ENCODE data around the gene FAM222B. TPM values are rescaled to one million over a fixed set of nuclear protein-coding genes. Genes with fewer than 3 reads are reported as not detected.

FAM222B gene
- total and polyA plus RNA-seq, 2 experiments from 2014 or later, result 63.7 to 78.5 TPM

DNA sequence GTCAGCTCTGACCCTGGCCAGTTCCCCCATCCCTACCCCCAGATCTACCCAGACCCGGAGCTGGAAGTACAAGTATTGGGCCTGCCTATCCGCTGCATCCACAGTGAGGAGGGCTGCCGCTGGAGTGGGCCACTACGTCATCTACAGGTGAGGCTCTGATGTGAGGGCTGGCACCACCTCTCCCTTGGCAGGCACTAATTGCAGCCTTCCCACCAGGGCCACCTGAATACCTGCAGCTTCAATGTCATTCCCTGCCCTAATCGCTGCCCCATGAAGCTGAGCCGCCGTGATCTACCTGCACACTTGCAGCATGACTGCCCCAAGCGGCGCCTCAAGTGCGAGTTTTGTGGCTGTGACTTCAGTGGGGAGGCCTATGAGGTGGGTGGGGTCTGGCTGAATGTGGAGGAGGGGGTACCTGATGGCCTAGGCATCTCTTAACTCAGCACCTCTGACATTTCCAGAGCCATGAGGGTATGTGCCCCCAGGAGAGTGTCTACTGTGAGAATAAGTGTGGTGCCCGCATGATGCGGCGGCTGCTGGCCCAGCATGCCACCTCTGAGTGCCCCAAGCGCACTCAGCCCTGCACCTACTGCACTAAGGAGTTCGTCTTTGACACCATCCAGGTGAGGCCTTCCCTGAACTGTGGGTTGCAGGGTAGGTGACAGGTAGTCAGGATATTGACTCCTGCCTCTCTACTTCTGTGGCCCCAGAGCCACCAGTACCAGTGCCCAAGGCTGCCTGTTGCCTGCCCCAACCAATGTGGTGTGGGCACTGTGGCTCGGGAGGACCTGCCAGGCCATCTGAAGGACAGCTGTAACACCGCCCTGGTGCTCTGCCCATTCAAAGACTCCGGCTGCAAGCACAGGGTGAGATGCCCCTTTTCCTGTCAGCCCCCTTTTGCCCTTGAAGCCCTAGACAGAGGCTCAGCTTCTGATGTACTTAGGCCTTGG lies 94.5 kb downstream of the FAM222B start:
- Mint-ChIP-seq H3K4me3 (peak overlapping the region; percentile 29; the same call in 2 of the 3 replicates), H3K27ac (peak overlapping the region; percentile 98), H3K9me3 (no peaks in the 10 kb centered on the region), H3K36me3 (ENCODE audit: low read depth) (peaks cover 82% of the 10 kb centered on the region), H3K27me3 (ENCODE audit: insufficient read depth, low read depth, poor library complexity) (peaks cover 51% of the 10 kb centered on the region), H3K4me1 (peaks cover 42% of the 10 kb centered on the region)
- Histone ChIP-seq H2AFZ (no peak overlapping the region), H3K9me2 (ENCODE audit: insufficient read depth) (no peaks in the 10 kb centered on the region), H3K79me2 (replicated peaks; ENCODE audit: insufficient read depth) (peaks cover 32% of the 10 kb centered on the region), H3K4me3 (no peak overlapping the region), H3F3A (replicated peaks; ENCODE audit: low read depth) (peaks cover 68% of the 10 kb centered on the region), H3K4me1 (ENCODE audit: insufficient read depth) (peaks cover 28% of the 10 kb centered on the region), H3K36me3 (ENCODE audit: insufficient read depth) (peaks cover 34% of the 10 kb centered on the region), H3K27ac (ENCODE audit: low read depth) (peak overlapping the region; percentile 99; the same call in 1 of the 2 replicates), H3K4me2 (no peak overlapping the region), H3K27me3 (ENCODE audit: insufficient read depth) (no peaks in the 10 kb centered on the region), H4K20me1 (replicated peaks; ENCODE audit: insufficient read depth) (peaks cover 20% of the 10 kb centered on the region)
- DNase-seq (ENCODE audit: low spot score) (no peak), ATAC-seq (no peak)
- TF ChIP-seq ZNF114 (CRISPR knock-in tag; IDR thresholded peaks at IDR 0.05) (no peak), EZH2 (IDR thresholded peaks at IDR 0.05; ENCODE audit: low read depth, unreplicated experiment) (no peak), JUNB (IDR thresholded peaks at IDR 0.05; ENCODE audit: unreplicated experiment) (no peak), POLR2AphosphoS5 (IDR thresholded peaks at IDR 0.05; ENCODE audit: low read depth) (no peak; the same call in 1 of the 2 replicates), CREB1 (CRISPR knock-in tag; IDR thresholded peaks at IDR 0.05; ENCODE audit: low read depth) (no peak), STAT1 (IDR thresholded peaks at IDR 0.05; ENCODE audit: unreplicated experiment) (no peak)
- TF ChIP-seq, protein P1, sequence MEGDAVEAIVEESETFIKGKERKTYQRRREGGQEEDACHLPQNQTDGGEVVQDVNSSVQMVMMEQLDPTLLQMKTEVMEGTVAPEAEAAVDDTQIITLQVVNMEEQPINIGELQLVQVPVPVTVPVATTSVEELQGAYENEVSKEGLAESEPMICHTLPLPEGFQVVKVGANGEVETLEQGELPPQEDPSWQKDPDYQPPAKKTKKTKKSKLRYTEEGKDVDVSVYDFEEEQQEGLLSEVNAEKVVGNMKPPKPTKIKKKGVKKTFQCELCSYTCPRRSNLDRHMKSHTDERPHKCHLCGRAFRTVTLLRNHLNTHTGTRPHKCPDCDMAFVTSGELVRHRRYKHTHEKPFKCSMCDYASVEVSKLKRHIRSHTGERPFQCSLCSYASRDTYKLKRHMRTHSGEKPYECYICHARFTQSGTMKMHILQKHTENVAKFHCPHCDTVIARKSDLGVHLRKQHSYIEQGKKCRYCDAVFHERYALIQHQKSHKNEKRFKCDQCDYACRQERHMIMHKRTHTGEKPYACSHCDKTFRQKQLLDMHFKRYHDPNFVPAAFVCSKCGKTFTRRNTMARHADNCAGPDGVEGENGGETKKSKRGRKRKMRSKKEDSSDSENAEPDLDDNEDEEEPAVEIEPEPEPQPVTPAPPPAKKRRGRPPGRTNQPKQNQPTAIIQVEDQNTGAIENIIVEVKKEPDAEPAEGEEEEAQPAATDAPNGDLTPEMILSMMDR (conservative IDR thresholded peaks at IDR 0.05; ENCODE audit: low read depth in 2 of 2), result no peak
- TF ChIP-seq, protein P2, sequence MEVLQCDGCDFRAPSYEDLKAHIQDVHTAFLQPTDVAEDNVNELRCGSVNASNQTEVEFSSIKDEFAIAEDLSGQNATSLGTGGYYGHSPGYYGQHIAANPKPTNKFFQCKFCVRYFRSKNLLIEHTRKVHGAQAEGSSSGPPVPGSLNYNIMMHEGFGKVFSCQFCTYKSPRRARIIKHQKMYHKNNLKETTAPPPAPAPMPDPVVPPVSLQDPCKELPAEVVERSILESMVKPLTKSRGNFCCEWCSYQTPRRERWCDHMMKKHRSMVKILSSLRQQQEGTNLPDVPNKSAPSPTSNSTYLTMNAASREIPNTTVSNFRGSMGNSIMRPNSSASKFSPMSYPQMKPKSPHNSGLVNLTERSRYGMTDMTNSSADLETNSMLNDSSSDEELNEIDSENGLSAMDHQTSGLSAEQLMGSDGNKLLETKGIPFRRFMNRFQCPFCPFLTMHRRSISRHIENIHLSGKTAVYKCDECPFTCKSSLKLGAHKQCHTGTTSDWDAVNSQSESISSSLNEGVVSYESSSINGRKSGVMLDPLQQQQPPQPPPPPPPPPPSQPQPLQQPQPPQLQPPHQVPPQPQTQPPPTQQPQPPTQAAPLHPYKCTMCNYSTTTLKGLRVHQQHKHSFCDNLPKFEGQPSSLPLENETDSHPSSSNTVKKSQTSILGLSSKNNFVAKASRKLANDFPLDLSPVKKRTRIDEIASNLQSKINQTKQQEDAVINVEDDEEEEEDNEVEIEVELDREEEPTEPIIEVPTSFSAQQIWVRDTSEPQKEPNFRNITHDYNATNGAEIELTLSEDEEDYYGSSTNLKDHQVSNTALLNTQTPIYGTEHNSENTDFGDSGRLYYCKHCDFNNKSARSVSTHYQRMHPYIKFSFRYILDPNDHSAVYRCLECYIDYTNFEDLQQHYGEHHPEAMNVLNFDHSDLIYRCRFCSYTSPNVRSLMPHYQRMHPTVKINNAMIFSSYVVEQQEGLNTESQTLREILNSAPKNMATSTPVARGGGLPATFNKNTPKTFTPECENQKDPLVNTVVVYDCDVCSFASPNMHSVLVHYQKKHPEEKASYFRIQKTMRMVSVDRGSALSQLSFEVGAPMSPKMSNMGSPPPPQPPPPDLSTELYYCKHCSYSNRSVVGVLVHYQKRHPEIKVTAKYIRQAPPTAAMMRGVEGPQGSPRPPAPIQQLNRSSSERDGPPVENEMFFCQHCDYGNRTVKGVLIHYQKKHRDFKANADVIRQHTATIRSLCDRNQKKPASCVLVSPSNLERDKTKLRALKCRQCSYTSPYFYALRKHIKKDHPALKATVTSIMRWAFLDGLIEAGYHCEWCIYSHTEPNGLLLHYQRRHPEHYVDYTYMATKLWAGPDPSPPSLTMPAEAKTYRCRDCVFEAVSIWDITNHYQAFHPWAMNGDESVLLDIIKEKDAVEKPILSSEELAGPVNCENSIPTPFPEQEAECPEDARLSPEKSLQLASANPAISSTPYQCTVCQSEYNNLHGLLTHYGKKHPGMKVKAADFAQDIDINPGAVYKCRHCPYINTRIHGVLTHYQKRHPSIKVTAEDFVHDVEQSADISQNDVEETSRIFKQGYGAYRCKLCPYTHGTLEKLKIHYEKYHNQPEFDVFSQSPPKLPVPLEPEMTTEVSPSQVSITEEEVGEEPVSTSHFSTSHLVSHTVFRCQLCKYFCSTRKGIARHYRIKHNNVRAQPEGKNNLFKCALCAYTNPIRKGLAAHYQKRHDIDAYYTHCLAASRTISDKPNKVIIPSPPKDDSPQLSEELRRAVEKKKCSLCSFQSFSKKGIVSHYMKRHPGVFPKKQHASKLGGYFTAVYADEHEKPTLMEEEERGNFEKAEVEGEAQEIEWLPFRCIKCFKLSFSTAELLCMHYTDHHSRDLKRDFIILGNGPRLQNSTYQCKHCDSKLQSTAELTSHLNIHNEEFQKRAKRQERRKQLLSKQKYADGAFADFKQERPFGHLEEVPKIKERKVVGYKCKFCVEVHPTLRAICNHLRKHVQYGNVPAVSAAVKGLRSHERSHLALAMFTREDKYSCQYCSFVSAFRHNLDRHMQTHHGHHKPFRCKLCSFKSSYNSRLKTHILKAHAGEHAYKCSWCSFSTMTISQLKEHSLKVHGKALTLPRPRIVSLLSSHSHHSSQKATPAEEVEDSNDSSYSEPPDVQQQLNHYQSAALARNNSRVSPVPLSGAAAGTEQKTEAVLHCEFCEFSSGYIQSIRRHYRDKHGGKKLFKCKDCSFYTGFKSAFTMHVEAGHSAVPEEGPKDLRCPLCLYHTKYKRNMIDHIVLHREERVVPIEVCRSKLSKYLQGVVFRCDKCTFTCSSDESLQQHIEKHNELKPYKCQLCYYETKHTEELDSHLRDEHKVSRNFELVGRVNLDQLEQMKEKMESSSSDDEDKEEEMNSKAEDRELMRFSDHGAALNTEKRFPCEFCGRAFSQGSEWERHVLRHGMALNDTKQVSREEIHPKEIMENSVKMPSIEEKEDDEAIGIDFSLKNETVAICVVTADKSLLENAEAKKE (CRISPR knock-in tag; IDR thresholded peaks at IDR 0.05), result no peak
